GM19023 (cell line): ENCODE results near the gene TMEM120A.

ENCODE experiments used
- ATAC-seq: cut with Tn5 transposase; IDR thresholded peaks from one replicate; pipeline ENCODE4 v1.9.1; 2021; ENCODE audit warnings: mild to moderate bottlenecking, moderate library complexity; ENCODE audit not compliant: unreplicated experiment

TMEM120A gene

GRCh38 chr7:75981453-75982305 lies 12.7 kb downstream of the TMEM120A start:
- no peak for ATAC-seq

GRCh38 chr7:75981203-75981452 lies 13.3 kb downstream of the TMEM120A start:
- ATAC-seq = no peak

GRCh38 chr7:75980430-75981202 lies 13.8 kb downstream of the TMEM120A start:
- ATAC-seq = no peak

GRCh38 chr7:75979759-75980429 lies 14.5 kb downstream of the TMEM120A start:
- no peak for ATAC-seq

- no peak for ATAC-seq
These were observed 16.7 kb downstream of the TMEM120A start for GRCh38 chr7:75977743-75978142.

GRCh38 chr7:75971961-75972763 lies 22.2 kb downstream of the TMEM120A start:
- no peak for ATAC-seq

- no peak for ATAC-seq
These were observed 23.0 kb downstream of the TMEM120A start for GRCh38 chr7:75971309-75971960.

- no peak for ATAC-seq
These were observed 24.5 kb downstream of the TMEM120A start for GRCh38 chr7:75969704-75970498.

- ATAC-seq = no peak
These were observed 25.2 kb downstream of the TMEM120A start for GRCh38 chr7:75969182-75969581.

- no peak for ATAC-seq
These were observed 25.8 kb downstream of the TMEM120A start for GRCh38 chr7:75968561-75969001.

- ATAC-seq = no peak
These were observed 26.4 kb downstream of the TMEM120A start for GRCh38 chr7:75968012-75968411.

- ATAC-seq = no peak
These were observed 26.9 kb downstream of the TMEM120A start for GRCh38 chr7:75967487-75967997.

- ATAC-seq = no peak
These were observed 27.3 kb downstream of the TMEM120A start for GRCh38 chr7:75967055-75967454.

- ATAC-seq = no peak
These were observed 28.0 kb downstream of the TMEM120A start for GRCh38 chr7:75966190-75966961.

GRCh38 chr7:75965617-75966016 lies 28.8 kb downstream of the TMEM120A start:
- no peak for ATAC-seq

- no peak for ATAC-seq
These were observed 30.9 kb downstream of the TMEM120A start for GRCh38 chr7:75963381-75963995.

GRCh38 chr7:75962607-75963380 lies 31.6 kb downstream of the TMEM120A start:
- no peak for ATAC-seq
